NCI-H446 treated with DMSO at 0.1 percent for 48 hours (cell line): ENCODE data around the gene ASMTL.
"Not testable (repeated sequence)": the region's sequence is repeated elsewhere in the genome, so short reads cannot be mapped to it uniquely, and the experiment has no call there.

Experiments
- DNase-seq: peaks from one replicate; lab custom pipeline; 2025; lab: John Stamatoyannopoulos, UW

The ASMTL gene

DNA sequence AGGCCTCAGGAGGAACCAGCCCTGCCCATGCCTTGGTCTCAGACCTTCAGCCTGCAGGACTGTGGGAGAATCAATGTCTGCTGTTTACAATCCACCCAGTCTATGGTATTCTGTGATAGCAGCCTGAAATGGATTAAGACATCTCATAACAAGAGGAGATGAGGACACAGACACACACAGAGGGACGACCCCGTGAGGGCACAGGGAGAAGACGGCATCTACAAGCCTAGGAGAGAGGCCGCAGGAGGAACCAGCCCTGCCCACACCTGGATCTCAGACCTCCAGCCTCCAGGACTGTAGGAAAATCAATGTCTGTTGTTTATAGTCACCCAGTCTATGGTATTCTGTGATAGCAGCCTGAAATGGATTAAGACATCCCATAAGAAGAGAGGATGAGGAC is 64.1 kb downstream of the ASMTL start:
- DNase-seq, result no peak

- no peak for DNase-seq
Measured at GRCh38 chrX:1387141-1387776, 65.5 kb downstream of the ASMTL start.

DNA sequence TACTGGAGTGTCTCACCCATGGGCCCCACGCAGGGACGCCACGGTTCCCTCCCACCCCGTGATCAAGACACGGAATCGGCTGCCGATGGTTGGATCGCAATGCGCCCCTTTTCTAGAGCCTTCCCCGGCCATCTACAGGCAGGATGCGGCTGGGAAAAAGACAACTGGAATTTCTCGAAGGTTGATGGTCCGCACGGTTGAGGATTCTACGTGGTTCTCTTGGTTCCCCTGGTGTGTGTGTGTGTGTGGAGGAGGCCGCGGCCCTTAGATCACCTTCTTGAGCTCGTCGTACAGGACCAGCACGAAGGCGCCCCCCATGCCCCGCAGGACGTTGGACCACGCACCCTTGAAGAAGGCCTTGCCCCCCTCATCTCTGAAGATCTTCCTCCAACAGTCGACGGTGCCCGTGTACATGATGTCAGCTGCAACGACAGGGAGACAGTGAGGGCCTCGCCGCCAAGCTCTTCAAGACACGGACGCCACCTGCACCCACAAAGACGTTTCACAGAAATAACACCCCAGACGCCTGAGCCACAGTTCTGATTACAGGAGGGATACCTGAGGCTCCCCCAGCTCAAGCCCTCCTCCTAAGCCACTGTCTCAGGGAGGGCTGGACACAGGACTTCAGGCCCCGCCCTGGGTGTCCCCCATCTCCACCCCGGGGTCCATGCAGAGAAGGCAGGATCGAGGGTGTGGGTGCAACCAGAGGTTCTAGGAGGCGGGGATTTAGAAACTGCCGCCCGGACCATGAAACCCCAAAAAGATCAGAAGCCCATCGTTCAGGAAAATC is 66.2 kb downstream of the ASMTL start:
- DNase-seq, result no peak

DNA sequence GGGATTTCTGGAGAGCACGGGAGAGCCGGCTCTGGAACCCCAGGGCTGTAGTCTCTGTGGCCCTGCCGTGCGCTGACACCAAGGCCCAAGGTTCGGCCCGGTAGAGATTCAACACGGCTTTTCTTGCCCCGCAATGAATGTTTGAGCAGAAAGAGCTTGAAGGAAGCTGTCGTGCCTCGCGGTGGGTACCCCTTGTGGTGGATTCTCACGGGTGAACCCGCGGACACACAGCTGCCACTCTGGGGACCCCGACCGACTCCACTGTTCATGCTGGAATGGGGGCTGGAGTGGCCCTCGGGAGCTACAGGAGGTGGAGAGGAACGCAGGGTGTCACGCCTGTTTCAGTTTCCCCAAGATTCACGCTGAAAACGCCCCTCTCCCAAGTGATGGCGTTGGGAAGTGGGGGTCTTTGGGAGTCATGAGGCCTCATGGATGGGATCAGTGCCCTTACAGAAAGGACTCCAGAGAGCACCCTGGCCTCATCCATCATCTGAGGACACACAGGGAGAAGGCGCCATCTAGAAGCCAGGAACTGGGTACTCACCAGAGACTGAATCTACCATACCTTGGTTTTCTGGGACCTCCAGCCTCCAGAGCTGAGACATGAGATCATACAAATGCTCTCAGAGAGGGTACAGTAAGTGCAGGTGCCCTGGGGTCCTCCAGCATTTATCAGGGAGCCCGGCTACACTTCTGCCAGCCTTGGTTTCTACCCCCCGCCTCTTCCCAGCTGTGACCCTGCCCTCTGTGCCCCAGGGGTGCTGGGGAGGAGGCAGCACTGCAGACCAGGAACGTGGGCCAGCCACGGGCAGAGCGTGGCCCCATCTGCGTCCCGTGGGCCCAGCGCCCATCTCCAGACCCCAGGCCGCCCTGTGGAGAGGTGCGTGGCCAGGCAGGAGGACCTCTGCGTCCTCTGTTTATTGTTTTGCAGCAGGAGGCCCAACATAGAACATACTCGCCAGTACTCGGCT is 67.2 kb downstream of the ASMTL start:
- no peak for DNase-seq

DNA sequence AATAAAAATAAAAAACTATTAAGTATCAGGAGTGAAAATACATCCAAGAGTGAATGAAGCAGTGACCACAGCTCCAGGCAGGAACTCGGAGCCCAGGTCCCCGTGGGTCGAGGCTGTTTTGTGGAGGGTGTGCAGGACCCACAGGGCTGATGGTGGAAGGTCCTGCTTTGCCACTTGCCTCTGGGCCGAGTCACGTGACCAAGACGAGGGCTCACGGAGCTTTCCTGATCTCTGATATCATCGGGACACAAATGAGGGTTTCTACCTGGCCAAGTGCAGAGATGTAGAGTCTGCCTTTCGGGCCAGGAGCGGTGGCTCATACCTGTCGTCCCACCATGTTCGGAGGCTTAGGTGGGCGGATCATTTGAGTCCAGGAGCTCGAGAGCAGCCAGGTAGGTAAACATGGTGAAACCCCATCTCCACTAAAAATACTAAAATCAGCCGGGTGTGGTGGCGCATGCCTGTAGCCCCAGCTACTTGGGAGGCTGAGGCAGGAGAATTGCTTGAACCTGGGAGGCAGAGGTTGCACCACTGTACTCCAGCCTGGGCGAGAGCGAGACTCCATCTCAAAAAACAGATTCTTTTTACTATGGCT is 68.0 kb downstream of the ASMTL start:
- DNase-seq, result no peak

DNA sequence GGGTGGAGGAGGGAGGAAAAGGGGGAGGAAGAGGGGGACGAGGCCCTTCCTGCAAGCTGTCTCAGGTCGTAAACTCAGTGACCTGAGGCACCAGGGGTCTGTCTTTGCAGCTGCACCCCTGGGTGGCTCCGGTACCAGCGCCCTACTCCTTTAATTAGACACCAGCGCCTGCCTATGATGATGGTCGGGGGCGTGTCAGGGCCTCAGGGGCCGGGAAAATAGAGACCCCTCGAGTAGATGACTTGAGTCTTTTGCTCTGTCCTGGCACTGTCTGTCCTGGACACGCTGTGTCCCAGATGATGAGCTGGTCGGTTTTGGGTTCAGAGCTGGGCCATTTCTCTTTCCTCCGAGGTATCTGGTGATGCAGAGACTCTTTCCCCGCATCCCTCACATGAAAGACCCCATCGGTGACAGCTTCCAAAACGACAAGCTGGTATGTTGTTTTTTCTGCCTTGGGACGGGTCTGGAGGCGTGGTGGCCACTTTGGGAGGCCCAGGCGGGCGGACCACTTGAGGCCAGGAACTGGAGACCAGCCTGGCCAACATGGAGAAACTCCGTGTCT is 72.0 kb downstream of the ASMTL start:
- DNase-seq, result no peak

DNA sequence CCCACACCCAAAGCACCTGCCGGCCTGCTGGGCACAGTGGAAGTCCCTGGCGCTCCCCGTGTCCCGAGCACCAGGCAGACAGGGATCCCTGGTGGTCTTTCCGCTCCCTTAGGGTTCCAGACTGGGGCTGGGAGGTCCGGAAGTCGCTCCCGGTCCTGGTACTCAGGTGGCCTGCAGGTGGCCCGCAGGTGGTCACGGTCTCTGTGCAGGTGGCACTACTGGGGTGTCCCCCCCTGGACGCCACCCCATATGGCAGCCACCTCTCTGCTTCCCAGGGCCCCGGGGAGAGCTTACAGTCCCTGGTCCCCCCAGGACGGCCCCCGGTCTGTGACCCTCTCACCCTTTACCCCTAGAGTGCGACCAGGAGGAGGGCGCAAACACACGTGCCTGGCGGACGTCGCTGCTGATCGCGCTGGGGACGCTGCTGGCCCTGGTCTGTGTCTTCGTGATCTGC is 74.4 kb downstream of the ASMTL start:
- no peak for DNase-seq

GRCh38 chrX:1368385-1368698 is 84.4 kb downstream of the ASMTL start:
- DNase-seq, result no peak

DNA sequence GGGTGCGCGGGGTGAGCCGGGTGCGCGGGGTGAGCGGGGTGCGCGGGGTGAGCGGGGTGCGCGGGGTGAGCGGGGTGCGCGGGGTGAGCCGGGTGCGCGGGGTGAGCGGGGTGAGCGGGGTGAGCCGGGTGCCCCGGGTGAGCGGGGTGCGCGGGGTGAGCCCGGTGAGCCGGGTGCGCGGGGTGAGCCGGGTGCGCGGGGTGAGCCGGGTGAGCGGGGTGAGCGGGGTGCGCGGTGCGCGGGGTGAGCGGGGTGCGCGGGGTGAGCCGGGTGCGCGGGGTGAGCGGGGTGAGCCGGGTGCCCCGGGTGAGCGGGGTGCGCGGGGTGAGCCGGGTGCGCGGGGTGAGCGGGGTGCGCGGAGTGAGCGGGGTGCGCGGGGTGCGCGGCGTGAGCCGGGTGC is 86.3 kb downstream of the ASMTL start:
- DNase-seq, result not testable (repeated sequence)

- DNase-seq, result no peak
Measured at GRCh38 chrX:1361910-1362309, 90.8 kb downstream of the ASMTL start.

DNA sequence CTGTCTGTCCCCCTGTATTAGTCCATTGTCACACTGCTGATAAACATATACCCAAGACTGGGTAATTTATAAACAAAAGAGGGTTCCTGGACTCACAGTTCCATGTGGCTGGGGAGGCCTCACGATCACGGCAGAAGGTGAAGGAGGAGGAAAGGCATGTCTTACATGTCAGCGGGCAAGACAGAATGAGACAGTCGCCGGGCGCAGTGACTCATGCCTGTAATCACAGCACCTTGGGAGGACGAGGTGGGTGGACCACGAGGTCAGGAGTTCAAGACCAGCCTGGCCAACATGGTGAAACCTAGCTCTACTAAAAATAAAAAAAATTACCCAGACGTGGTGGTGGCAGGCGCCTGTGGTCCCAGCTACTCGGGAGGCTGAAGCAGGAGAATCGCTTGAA is 91.4 kb downstream of the ASMTL start:
- DNase-seq, result no peak

- no peak for DNase-seq
Measured at GRCh38 chrX:1360171-1360570, 92.5 kb downstream of the ASMTL start.

- DNase-seq, result no peak
Measured at GRCh38 chrX:1359477-1359873, 93.2 kb downstream of the ASMTL start.

GRCh38 chrX:1358793-1359476 is 93.8 kb downstream of the ASMTL start:
- DNase-seq, result no peak

GRCh38 chrX:1357993-1358392 is 94.7 kb downstream of the ASMTL start:
- DNase-seq, result no peak

DNA sequence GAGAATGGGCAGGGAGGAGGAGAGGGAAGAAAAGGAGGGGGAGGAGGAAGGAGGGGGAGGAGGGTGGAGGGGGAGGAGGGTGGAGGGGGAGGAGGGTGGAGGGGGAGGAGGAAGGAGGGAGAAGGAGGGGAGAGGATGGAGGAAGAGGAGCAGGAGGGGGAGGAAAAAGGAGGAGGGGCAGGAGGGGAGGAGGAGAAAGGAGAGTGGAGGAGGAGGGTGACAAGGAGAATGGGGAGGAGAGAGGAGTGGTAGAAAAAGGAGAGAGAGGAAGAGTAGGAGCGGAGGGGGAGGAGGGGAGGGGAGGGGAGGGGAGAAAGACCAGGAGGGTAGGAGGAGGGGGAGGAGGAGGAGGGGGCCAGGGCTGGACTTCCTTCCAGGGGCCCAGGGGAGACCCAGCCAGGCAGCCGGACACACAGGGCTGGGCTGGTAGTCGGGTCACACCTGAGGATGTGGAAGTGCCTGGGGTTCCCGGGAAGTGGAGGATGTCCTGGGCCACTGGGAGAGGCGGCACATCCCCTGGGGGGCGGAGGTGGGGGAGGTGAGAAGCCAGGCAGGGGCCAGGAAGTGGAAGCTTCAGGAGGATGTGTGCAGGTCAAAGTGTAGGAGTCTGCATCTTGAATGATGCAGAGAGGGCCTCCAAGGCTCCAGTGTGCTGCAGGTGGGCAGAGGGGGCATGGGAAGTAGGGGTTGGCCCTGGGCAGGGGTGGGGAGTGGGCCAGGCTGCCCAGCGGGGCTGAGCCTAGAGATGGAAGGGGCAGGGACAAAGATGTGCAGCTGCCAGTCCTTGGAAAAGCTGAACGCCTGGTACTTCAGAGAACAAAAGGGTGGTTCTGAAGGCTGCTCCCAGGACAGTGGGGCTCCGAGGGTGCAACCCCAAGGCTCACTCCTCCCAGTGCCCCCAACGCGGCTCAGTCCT is 97.3 kb downstream of the ASMTL start:
- no peak for DNase-seq

DNA sequence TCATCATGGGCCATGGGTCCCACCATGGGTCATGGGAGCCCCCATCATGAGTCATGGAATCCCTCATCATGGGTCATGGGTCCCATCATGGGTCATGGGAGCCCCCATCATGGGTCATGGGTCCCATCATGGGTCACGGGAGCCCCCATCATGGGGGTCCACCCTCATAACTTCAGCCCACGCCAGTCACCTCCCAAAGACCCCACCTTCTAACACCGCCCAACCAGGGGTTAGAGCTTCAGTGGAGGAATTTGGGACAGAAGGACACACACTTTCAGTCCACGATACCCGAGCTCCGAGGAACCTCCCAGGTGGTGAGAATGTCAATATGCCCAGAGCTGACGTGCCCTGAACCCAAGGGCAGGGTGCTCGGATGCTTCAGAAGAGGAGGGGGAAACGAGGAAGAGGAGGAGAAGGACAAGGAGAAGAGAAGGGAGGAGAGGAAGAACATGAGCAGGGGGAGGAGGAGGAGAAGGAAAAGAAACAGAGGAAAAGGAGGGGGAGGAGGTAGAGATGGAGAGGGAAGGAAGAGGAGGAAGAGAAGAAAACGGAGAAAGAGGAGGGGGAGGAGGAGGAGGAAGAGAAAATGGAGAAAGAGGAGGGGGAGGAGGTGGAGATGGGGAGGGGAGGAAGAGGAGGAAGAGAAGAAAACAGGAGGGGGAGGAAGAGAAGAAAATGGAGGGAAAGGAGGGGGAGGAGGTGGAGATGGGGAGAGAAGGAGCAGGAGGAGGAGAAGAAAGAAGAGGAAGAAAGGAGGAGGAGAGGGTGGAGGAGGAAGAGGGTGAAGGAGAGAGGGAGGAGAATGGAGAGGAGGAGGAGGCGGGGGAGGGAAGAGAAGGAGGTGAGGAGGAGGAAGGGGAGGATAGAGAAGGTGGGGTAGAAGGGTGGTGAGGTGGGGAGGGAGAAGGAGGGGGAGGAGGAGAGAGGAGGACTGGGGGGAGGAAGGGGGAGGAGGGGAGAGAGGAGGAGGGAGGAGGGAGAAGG is 98.4 kb downstream of the ASMTL start:
- DNase-seq, result no peak
